GM19328 (cell line): ENCODE data around the gene HSD17B12.
"Not testable (repeated sequence)": the region's sequence is repeated elsewhere in the genome, so short reads cannot be mapped to it uniquely, and the experiment has no call there.

Source experiments
- ATAC-seq: cut with Tn5 transposase; IDR thresholded peaks from one replicate; pipeline ENCODE4 v1.9.1; 2021; ENCODE audit warnings: mild to moderate bottlenecking, moderate library complexity; ENCODE audit not compliant: unreplicated experiment

HSD17B12 gene

DNA sequence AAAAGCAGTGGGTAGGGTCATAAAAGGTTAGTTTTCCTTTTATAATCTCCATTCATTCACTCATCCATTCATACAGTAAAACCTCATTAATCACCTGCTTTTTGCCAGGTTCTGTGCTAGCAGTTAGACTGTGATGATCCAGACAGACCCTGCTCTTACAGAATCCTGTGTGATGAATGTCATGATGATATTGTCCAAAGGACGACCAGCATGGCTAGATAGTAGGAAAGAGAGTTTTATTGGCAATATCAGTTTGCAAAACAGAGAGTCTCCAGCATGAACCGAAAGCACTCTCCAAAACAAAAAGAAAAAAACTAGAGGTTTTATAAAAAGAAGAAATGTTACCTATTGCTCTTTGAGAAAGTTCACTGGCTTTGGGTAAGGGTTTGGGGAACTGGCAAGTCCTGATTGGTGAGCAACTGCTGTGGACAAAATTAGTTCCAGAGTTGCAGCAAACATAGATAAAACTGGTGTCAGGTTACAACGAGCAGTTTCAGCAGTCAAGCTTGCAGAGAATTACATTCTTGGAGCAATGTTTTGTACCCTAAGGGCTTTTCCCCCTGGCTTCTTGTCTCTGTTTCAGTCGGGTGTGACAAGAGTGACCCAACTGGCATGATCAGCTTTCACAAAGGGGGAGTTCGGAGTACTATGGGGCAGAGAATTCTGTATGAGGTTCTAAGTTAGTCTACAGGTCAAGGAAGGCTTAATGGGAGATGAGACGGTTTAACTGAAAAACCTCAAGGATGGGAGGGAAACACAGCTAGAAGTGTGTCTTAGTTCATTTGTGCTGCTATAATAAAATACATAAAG lies 58.3 kb downstream of the HSD17B12 start:
- no peak for ATAC-seq

DNA sequence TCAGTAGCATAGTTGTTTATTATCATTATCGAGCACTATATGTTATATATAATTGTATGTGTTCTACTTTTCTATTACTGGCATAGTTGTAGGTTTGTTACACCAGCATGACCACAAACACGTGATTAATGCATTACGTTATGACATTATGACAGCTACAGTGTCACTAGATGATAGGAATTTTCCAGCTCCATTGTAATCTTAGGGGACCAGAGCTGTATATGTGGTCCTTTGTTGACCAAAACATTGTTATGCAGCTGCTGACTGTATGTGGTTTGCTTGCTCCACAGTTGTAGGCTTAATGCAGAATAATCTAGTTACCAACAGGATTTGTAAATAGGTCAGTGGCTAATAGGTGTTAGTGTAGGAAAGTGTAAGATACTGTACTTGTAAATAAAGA lies 66.1 kb downstream of the HSD17B12 start:
- ATAC-seq: no peak

GRCh38 chr11:43747130-43747802 lies 66.7 kb downstream of the HSD17B12 start:
- no peak for ATAC-seq

- no peak for ATAC-seq
Observed at GRCh38 chr11:43748095-43748494, 67.6 kb downstream of the HSD17B12 start.

DNA sequence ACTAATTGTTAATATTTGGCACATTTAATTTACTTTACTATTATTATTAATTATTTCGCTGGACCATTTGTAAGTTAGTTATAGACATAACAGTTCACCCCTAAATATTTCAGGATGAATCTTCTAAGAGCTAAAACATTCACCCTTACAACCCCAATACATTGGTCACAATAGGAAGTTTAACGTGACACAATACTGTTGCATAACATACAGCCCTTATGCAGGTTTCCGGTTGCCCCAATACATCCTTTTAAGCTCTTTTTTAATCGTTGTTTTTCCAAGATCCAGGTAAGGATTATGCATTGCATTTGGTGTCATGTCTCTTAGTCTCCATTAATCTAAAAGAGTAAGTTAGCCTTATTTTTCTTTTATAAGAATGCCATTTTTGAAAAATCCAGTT lies 71.2 kb downstream of the HSD17B12 start:
- ATAC-seq: no peak

DNA sequence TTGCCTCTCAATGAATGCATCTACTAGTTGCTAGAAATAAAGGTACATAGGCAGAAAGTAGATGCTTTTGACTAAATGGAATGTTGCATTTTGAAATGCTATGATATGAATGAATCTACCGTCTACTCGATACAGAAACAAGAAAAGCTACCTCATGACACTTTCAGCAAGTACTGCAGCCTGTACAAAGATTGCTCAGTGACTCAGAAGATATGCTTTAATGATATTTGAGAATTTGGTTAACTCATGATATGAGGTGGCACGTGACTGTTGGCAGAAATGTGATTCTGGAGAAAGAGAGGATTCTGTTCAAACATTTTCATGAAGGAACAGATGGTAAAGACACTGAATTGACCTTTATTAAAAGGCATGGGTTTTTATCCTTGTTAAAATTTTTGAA lies 76.0 kb downstream of the HSD17B12 start:
- no peak for ATAC-seq

DNA sequence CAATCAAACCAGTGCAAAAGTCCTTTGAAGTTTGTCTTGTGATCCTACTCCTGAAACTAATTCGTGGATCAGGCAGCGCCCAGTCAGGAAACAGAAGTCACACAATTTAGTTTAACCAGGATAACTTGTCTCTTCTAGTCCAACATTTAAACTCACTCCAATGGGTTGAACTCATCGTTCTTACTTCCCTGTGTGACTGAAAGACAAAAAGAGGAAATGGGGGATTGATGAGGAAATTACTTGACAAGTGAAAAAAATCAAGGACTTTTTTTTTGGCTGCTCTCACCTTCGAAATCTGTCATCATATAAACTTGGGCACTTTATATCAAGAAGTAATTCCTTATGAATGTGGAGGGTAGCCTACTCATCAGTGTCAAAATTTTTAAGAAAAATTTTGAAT lies 78.4 kb downstream of the HSD17B12 start:
- no peak for ATAC-seq

DNA sequence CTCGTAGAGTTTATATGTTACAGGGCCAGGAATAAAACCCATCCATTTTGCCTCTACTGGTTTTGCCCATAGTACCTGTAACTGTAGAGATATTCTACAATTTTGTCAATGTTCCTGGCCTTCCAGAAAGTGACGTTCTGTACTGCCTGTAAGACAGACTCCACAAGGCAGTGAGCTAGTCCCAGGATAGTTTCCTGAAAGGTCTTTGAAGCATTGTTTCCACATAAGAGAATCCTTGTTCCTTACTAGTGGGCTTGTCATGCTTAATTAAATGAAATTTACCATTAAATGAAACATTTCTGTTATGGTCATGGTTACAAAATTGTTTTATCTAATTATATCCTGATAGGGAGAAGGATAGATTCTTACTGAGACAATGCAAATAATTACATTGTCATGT lies 80.4 kb downstream of the HSD17B12 start:
- ATAC-seq: no peak

- no peak for ATAC-seq
Observed at GRCh38 chr11:43765194-43765593, 84.7 kb downstream of the HSD17B12 start.

- ATAC-seq: not testable (repeated sequence)
Observed at GRCh38 chr11:43768654-43769053, 88.1 kb downstream of the HSD17B12 start.

- no peak for ATAC-seq
Observed at GRCh38 chr11:43770173-43770572, 89.6 kb downstream of the HSD17B12 start.

DNA sequence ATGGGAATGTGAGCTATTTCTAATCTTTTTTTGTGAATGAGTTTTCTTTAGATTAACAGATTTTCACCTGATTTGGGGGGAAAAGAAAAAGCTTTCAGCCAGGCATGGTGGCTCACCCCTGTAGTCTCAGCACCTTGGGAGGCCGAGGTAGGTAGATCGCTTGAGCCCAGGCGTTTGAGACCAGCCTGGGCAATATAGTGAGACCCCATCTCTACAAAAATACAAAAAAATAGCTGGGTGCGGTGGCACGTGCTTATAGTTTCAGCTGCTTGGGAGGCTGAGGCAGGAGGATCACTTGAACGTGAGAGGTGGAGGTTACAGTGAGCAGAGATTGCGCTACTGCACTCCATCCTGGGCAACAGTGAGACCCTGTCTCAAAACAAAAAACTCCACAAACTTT lies 92.2 kb downstream of the HSD17B12 start:
- no peak for ATAC-seq

DNA sequence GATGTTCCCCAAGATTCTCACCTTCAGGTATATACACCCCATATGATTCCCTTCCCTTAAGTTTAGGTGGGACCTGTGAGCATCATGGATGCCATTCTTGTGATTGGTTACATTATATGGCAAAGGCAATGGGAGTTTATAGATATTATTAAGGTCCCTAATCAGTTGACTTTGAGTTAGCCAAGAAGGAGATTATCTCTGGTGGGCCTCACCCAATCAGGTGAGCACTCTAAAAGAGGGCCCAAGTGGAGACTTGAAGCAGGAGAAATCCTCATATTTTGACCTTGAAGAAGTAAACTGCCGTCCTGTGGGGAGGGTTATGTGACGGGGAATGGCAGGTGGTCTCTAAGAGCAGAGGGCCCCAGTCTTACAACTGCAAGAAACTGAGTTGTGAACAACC lies 94.2 kb downstream of the HSD17B12 start:
- no peak for ATAC-seq

DNA sequence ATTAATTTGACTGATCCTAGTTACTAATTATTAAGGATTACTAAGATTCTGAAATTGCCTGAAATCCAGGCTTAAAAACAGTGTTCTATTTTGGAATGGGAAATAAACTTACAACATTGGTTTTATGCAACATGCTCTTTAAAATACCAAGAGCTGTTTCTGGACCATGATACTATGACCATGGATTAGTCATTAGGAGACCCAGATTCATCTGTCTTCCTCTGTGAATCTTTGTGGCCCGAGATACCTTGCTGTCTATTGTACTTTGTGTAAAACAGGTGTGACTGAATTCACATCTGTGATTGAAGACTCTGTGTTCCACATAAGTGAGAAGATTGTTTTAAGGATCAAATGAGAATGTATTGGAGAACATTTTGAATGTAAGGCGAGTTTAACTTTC lies 98.8 kb downstream of the HSD17B12 start:
- ATAC-seq: no peak

DNA sequence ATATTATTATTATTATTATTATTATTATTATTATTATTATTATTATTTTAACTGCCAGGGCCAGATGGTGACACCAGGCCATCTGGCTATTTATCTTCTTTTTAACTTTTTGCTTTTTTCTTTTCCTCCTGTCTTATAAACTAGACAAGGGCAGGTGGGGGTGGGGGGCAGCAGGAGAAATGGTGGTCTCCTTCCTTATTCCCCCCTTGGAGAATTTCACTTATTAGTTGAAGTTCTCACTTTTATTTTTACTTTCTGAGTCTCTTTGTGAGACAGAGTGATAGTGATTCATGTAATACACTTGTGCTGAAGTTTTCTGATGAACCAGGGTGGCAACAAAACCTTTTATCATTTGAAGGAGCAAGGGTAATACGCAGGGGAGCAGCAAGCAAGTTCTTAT lies 103.8 kb downstream of the HSD17B12 start:
- no peak for ATAC-seq

GRCh38 chr11:43784866-43785265 lies 104.3 kb downstream of the HSD17B12 start:
- no peak for ATAC-seq

DNA sequence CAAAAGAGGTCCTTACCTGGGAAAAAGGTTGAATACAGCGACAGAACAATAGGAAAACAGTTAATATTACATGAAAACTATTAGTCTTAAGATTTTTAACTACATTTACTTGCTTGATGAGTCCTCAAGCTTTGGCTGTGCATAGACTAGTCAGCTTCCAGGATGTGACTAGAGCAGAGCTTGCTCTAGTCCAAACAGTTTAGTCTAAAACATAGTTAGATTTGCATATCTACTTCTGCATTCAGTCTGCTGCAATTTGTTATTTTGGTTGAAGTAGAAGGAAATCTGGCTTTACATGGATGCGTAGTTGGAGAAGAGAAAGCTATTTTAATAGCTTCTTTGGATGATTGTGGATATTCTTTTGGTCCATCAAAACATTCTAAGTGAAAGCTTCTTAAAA lies 104.8 kb downstream of the HSD17B12 start:
- no peak for ATAC-seq

GRCh38 chr11:43786016-43786415 lies 105.5 kb downstream of the HSD17B12 start:
- ATAC-seq: no peak

GRCh38 chr11:43787824-43788223 lies 107.3 kb downstream of the HSD17B12 start:
- ATAC-seq: no peak

DNA sequence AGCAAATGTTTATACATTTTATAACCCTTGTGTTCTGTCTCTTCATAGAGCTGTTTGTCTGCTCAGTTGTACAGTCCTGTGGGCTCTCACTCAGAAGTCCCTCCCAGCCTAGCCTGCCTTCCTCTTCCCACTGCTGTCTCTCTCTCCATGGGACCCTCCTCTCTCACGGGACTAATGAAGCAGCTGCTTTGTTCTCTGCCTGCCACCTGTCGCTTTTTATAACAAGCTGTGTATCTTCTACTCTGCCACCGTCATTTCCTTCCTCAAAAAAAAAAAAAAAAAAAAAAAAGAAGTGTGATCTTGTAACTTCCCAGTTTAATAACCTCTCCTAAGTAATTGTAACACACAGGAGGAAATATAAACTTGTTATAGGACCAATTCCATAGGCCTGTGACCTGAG lies 107.9 kb downstream of the HSD17B12 start:
- no peak for ATAC-seq

DNA sequence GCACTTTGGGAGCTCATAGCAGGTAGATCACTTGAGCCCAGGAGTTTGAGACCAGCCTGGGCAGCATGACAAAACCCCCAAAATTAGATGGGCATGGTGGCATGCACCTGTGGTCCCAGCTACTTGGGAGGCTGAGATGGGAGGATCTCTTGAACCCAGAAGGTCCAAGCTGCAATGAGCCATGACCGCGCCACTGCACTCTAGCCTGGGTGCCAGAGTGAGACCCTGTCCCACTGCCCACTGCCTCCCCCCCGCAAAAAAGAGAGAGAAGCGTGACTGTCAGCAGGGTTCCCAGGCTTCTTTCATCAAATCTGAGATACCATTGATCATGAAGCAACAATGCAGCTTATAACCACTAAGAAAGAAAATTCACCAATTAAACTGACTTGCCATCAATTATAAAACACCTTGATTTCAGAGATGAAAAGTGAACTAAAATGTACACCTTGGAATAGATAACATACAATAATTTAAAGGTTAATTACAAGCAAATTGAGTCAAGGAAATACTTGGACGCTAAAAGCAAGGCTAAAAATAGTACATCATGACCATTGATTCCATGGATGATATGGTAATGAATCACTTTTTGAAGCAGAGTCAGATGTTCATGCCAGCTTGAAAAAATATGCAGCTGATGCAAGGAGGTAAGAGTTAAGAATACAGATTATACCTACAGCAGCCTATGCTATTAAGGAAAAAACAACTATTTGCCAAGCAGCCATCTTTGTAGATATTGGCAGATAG lies 109.3 kb downstream of the HSD17B12 start:
- ATAC-seq: no peak

DNA sequence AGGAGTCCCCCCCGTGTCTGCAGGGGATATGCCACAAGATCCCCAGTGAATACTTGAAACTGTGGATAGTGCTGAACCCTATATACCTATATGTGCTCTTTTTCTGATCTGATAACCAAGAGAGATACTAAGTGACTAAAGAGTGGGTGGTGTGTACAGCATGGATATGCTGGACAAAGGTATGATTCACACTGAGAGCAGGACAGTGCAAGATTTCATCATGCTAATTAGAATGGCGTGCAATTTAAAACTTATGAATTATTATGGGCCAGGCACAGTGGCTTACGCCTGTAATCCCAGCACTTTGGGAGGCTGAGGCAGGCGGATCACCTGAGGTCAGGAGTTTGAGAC lies 109.9 kb downstream of the HSD17B12 start:
- ATAC-seq: no peak
